Measurements from ENCODE around the gene MST1R.
"Not testable (repeated sequence)": the region's sequence is repeated elsewhere in the genome, so short reads cannot be mapped to it uniquely, and the experiment has no call there.

MST1R gene

DNA sequence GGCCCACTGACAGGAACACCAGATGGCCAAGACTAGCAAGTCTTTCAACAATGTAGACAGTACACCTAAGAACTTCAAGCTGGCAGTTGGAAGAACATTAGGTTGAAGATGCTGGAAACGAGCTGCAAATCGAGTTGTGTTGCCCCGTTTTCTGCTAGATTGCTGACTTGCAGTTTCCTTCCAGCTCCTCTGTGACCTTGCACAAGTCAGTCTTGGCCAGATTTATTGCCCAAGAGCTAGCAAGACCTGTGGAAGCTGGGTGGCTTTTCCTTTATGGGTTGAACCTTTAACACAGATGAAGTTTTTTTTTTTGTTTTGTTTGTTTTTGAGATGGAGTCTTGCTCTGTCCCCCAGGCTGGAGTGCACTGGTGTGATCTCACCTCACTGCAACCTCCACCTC is 33.4 kb upstream of the MST1R start:
- Histone ChIP-seq H3K4me1 (no peaks in the 10 kb centered on the region), H3K27me3 (no peaks in the 10 kb centered on the region), H3K36me3 (no peaks in the 10 kb centered on the region), H3K4me3 (ENCODE audit: low read depth, low read length) (no peak overlapping the region), H3K9me3 (no peaks in the 10 kb centered on the region)
- no peak for DNase-seq
- TF ChIP-seq, protein P1, sequence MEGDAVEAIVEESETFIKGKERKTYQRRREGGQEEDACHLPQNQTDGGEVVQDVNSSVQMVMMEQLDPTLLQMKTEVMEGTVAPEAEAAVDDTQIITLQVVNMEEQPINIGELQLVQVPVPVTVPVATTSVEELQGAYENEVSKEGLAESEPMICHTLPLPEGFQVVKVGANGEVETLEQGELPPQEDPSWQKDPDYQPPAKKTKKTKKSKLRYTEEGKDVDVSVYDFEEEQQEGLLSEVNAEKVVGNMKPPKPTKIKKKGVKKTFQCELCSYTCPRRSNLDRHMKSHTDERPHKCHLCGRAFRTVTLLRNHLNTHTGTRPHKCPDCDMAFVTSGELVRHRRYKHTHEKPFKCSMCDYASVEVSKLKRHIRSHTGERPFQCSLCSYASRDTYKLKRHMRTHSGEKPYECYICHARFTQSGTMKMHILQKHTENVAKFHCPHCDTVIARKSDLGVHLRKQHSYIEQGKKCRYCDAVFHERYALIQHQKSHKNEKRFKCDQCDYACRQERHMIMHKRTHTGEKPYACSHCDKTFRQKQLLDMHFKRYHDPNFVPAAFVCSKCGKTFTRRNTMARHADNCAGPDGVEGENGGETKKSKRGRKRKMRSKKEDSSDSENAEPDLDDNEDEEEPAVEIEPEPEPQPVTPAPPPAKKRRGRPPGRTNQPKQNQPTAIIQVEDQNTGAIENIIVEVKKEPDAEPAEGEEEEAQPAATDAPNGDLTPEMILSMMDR (IDR thresholded peaks at IDR 0.05; ENCODE audit: low read depth, low read length): no peak

DNA sequence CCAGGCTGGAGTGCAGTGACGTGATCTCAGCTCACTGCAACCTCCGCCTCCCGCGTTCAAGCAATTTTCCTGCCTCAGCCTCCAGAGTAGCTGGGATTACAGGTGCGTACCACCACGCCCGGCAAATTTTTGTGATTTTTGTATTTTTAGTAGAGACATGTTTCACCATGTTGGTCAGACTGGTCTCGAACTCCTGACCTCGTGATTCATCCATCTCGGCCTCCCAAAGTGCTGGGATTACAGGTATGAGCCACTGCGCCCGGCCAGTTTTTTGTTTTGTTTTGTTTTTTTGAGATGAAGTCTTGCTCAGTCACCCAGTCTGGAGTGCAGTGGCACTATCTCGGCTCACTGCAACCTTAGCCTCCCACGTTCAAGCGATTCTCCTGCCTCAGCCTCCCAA is 28.6 kb upstream of the MST1R start:
- H3K36me3 ChIP-seq; H3K4me1 ChIP-seq; H3K27me3 ChIP-seq; H3K9me3 ChIP-seq; DNase-seq; H3K4me3 ChIP-seq (ENCODE audit: low read depth, low read length): not testable (repeated sequence)

DNA sequence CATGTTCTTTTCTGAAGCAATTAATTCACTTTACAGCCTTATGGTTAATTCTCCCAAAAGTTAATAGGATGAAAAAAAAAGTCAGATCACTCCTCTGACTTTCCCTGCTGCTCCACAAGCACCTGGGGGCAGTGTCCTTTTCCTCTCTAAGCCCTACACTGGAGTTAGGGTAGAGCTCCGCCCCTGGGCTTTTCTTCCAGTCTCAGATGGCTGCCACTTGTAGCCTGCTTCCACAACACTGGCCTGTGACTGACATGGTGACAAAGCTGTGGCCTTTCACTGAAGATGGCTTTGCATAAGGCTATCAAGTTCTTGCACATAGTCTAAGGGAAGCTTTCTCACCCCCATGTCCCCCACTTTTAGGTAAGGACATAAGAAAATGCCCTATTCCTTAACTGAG is 27.2 kb upstream of the MST1R start:
- TF ChIP-seq, protein P1 (IDR thresholded peaks at IDR 0.05; ENCODE audit: low read depth, low read length): peak; percentile 27; the same call in 1 of the 2 replicates
- Histone ChIP-seq H3K4me3 (ENCODE audit: low read depth, low read length) (no peak overlapping the region), H3K36me3 (no peaks in the 10 kb centered on the region), H3K9me3 (no peaks in the 10 kb centered on the region), H3K4me1 (no peaks in the 10 kb centered on the region), H3K27me3 (no peaks in the 10 kb centered on the region)
- peak; percentile 49 for DNase-seq

DNA sequence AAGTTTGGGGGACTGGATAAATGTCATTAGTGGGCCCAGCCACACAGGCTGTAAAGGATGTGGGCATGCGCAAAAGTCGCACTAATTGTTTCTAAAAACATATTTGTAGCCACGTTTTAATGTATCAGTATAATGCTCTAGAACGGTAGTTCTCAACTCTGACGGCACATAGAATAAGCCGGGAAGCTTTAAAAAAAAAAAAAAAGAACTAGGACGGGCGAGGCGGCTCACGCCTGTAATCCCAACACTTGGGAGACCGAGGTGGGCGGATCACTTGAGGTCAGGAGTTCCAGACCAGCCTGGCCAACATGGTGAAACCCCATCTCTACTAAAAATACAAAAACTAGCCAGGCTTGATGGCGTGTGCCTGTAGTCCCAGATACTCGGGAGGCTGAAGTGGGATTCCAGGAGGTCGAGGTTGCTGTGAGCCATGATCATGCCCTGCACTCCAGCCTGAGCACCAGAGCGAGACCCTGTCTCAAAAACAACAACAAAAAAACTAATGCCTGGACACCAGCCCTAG is 26.6 kb upstream of the MST1R start:
- DNase-seq: no peak
- H3K4me1 ChIP-seq: no peaks in the 10 kb centered on the region

DNA sequence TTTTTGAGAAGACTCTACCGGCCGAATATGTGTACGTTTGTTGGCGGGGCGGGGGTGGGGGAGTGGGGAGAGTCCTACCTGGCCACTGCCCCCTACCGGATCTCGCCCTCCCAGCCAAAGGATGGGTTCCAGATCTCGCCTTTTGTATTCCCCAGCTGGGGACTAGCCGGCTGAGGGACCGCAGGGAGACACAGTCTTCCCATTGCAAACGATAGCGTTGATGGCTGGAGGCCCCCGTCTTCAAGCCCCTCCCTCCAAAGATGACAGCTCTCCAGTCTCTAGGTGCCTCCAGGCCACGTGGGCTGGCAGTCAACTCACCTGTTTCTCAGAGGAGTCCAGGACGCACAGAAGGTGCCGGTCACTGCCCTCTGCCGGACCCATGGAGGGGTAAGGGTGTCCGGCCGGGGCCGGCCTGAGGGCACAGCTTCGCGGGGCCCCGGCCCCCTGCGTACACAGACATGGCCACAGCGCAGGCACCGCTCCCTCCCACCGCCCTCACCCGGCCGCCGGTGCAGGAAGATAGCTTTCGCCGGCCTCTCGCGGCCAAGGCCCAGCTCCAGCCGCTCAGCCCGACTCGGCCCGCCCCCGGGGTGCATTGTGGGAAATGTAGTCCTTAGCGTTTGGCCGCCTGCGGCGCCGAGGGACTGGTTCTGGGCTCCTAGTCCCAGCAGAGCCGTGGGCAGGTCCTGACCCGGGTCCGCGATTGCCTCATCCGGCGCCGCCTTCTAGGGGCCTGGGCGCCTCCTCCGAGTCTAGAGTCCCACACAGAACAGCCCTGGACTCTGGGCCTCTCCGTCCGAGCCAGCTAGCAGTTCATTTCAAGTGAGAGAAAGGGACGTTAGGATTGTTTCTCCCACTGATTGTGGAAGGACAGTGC is 25.9 kb upstream of the MST1R start, which contains the start of gene MON1A:
Gene MON1A (minus strand): TSS at position 521 of the 877 bp plus-strand sequence. CDS start 16,465 bp downstream, outside the sequence.
- Histone ChIP-seq H3K4me1 (no peaks in the 10 kb centered on the region), H3K36me3 (no peaks in the 10 kb centered on the region), H3K9me3 (no peaks in the 10 kb centered on the region), H3K27me3 (no peaks in the 10 kb centered on the region), H3K4me3 (ENCODE audit: low read depth, low read length) (peak within 1 kb of the TSS; percentile 81)
- DNase-seq: peak; percentile 91
- TF ChIP-seq, protein P1 (IDR thresholded peaks at IDR 0.05; ENCODE audit: low read depth, low read length): peak; percentile 27; the same call in 1 of the 2 replicates

More for the DNA sequence above, 26.6 kb upstream of the MST1R start:
- Histone ChIP-seq H3K36me3 (no peaks in the 10 kb centered on the region), H3K27me3 (no peaks in the 10 kb centered on the region), H3K4me3 (ENCODE audit: low read depth, low read length) (peak overlapping the region; percentile 81), H3K9me3 (no peaks in the 10 kb centered on the region)
- TF ChIP-seq, protein P1 (IDR thresholded peaks at IDR 0.05; ENCODE audit: low read depth, low read length): no peak

DNA sequence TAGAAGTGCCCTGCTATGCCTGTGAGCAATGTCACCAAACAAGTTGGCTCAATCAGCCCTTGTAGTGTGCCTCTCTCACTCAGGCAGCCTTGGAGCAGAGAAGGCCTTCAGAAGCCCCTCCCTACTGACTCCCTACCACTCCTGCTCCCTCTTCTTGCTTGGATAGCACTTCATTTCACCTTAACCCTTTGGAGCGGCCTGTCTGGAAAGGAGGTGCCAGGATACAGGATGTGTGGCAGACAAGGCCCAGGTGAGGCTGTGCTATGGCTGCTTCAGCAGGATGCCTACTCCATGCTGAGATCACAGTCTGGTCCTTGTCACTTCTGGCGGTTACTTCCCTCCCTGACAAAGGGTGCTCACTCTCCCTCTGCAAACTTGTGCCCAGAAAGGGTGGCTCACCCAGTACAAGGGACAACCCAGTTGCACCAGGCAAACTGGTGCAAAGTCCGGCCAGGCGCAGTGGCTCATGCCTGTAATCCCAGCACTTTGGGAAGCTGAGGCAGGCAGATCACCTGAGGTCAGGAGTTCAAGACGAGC is 24.9 kb upstream of the MST1R start:
- no peaks in the 10 kb centered on the region for H3K9me3 ChIP-seq
- no peaks in the 10 kb centered on the region for H3K27me3 ChIP-seq
- DNase-seq: no peak
- TF ChIP-seq, protein P1 (IDR thresholded peaks at IDR 0.05; ENCODE audit: low read depth, low read length): no peak
- no peak overlapping the region for H3K4me3 ChIP-seq (ENCODE audit: low read depth, low read length)
- H3K4me1 ChIP-seq: no peaks in the 10 kb centered on the region
- H3K36me3 ChIP-seq: no peaks in the 10 kb centered on the region
